Lung (tissue), 12 donors: ENCODE measurements around the gene RPS24. TPM values are rescaled to one million over a fixed set of nuclear protein-coding genes. Genes with fewer than 3 reads are reported as not detected.
"Not testable (repeated sequence)": the region's sequence is repeated elsewhere in the genome, so short reads cannot be mapped to it uniquely, and the experiment has no call there.

Experiments used
- ATAC-seq: fragments of 200-7000 bp; cut with Tn5 transposase; one replicate; pipeline ENCODE4 v1.9.1; 2020; ENCODE audit warnings: moderate number of reproducible peaks; ENCODE audit not compliant: insufficient read depth, low FRiP score
- DNase-seq, 3 donors: peaks; one replicate each; pipeline ENCODE4 v3.0.0-alpha.2; 2013 to 2017
- H3K27ac ChIP-seq, 2 donors: one replicate each; pipeline ENCODE4 v1.5.1; 2013; ENCODE audit warnings: mild to moderate bottlenecking in 2 of 2, moderate library complexity in 2 of 2, control low read depth in 1 of 2, inconsistent platforms in 1 of 2, low read depth in 1 of 2, low read length in 1 of 2
- H3K27me3 ChIP-seq, 3 donors: one replicate each; pipeline ENCODE4 v1.5.1; 2013; ENCODE audit warnings: low read length in 2 of 3; ENCODE audit not compliant: control insufficient read depth in 3 of 3, insufficient read depth in 3 of 3
- H3K36me3 ChIP-seq, 4 donors: one replicate each; pipeline ENCODE4 v1.5.1; 2013; ENCODE audit warnings: low read length in 4 of 4, mild to moderate bottlenecking in 1 of 4, moderate library complexity in 1 of 4; ENCODE audit not compliant: control insufficient read depth in 4 of 4, insufficient read depth in 4 of 4
- H3K4me1 ChIP-seq, 5 donors: one replicate each; pipeline ENCODE4 v1.5.1; 2013; ENCODE audit warnings: low read length in 5 of 5, mild to moderate bottlenecking in 2 of 5, moderate library complexity in 1 of 5; ENCODE audit not compliant: control insufficient read depth in 5 of 5, insufficient read depth in 5 of 5
- H3K4me3 ChIP-seq: one replicate; pipeline ENCODE4 v1.5.1; 2013; ENCODE audit warnings: mild to moderate bottlenecking, control low read depth, moderate library complexity
- H3K9ac ChIP-seq, 2 donors: one replicate each; pipeline ENCODE4 v1.5.1; 2013; ENCODE audit warnings: low read length in 2 of 2, control low read depth in 1 of 2; ENCODE audit not compliant: insufficient read depth in 1 of 2
- H3K9me3 ChIP-seq, 4 donors: one replicate each; pipeline ENCODE4 v1.5.1; 2013; ENCODE audit warnings: low read length in 3 of 4, mild to moderate bottlenecking in 1 of 4, moderate library complexity in 1 of 4; ENCODE audit not compliant: control insufficient read depth in 4 of 4, insufficient read depth in 3 of 4
- CTCF ChIP-seq: IDR thresholded peaks from 2 replicates; pipeline ENCODE4 v1.5.1; 2012; ENCODE audit warnings: mild to moderate bottlenecking; ENCODE audit errors: control extremely low read depth, extremely low read depth
- WGBS, 2 donors: extraction: QIAGEN DNeasy Blood & Tissue Kit; methylation state at CpG; one replicate each; pipeline ENCODE4 v1.1.7; 2013; 5-methylcytosine and 5-hydroxymethylcytosine counted together
- polyA plus RNA-seq, 2 donors: library from polyadenylated mRNA; stranded (reverse); fragments of 200-250 nt; gene quantifications; one replicate each; pipeline ENCODE4 v1.2.1, GENCODE V29; 2013
- total RNA-seq, 2 donors: library from RNA; depleted of rRNA in 1 of 2; stranded (reverse); fragments of >200 nt in 1 of 2; gene quantifications; one replicate each; pipeline ENCODE4 v1.2.1, GENCODE V29; 2014 to 2021
- donor health status: control.
- donor health status: control.
- donor health status: Bipolar disorder and iron deficiency.
- donor health status: healthy.
- donor health status: DM: yes; HTN: yes; CAD: no.

The RPS24 gene
- total and polyA plus RNA-seq, 4 donors, result 1,037 to 8,225 (median 2,823) TPM

GRCh38 chr10:78062296-78062695, 28.6 kb downstream of the RPS24 start:
- no peak for TF ChIP-seq CTCF
- no peaks in the 10 kb centered on the region for H3K27me3 ChIP-seq
- H3K36me3 ChIP-seq, result no peaks in the 10 kb centered on the region
- H3K4me1 ChIP-seq, result peaks cover 0 to 2% (median 0%) of the 10 kb centered on the region in 5 donors
- H3K9me3 ChIP-seq, result no peaks in the 10 kb centered on the region
- 59 to 62% methylated on average over 5 of the region's 5 CpGs for WGBS, 2 donors
- no peak overlapping the region for H3K9ac ChIP-seq
- H3K4me3 ChIP-seq, result no peak overlapping the region
- no peak overlapping the region for H3K27ac ChIP-seq
- no peak for ATAC-seq
- DNase-seq, result no peak

- Histone ChIP-seq H3K27me3 (no peaks in the 10 kb centered on the region), H3K36me3 (no peaks in the 10 kb centered on the region), H3K4me3 (no peak overlapping the region), H3K4me1 (no peaks in the 10 kb centered on the region), H3K9ac (no peak overlapping the region), H3K27ac (no peak overlapping the region), H3K9me3 (no peaks in the 10 kb centered on the region)
- WGBS, 2 donors, result 64 to 68% methylated on average over 2 of the region's 2 CpGs
- no peak for TF ChIP-seq CTCF
- ATAC-seq (no peak), DNase-seq (no peak)
These were observed 29.6 kb downstream of the RPS24 start for GRCh38 chr10:78063236-78063635.

- DNase-seq, ATAC-seq, H3K4me3 ChIP-seq, H3K4me1 ChIP-seq, H3K27me3 ChIP-seq, H3K9me3 ChIP-seq, H3K27ac ChIP-seq, H3K36me3 ChIP-seq, H3K9ac ChIP-seq: not testable (repeated sequence)
- no CpG with 5 or more reads among the region's 2 CpGs for WGBS, 2 donors
These were observed 31.3 kb downstream of the RPS24 start for GRCh38 chr10:78064919-78065318.

- H3K36me3 ChIP-seq, result no peaks in the 10 kb centered on the region
- no peak overlapping the region for H3K4me3 ChIP-seq
- no peak for ATAC-seq
These were observed 31.9 kb downstream of the RPS24 start for GRCh38 chr10:78065611-78066010.

More at GRCh38 chr10:78065611-78066010, 31.9 kb downstream of the RPS24 start:
- no peak for DNase-seq
- H3K9ac ChIP-seq, result no peak overlapping the region
- no peaks in the 10 kb centered on the region for H3K27me3 ChIP-seq
- 62 to 80% methylated on average over 2 of the region's 2 CpGs for WGBS, 2 donors
- no peak for TF ChIP-seq CTCF
- H3K4me1 ChIP-seq, result no peaks in the 10 kb centered on the region
- H3K27ac ChIP-seq, result no peak overlapping the region
- H3K9me3 ChIP-seq, result no peaks in the 10 kb centered on the region
